T-helper 2 cell treated with Interferon-gamma antibody and Interleukin-4, amounts not matched to agents 100 ng/mL and 5 ng/mL, for 36 hours (primary cell): ENCODE data around the gene FHIT. TPM values are rescaled to one million over a fixed set of nuclear protein-coding genes. Genes with fewer than 3 reads are reported as not detected.
"Not testable (repeated sequence)": the region's sequence is repeated elsewhere in the genome, so short reads cannot be mapped to it uniquely, and the experiment has no call there.

Experiments
- intact Hi-C: fragments of 100-400 bp; cut with micrococcal nuclease; formaldehyde crosslinking; loops from one replicate; pipeline ENCODE4 v1.15.1; 2023
- total RNA-seq: library from RNA; stranded (reverse); gene quantifications from 2 replicates; pipeline ENCODE4 v1.2.3, GENCODE V29; 2022

FHIT gene
- total RNA-seq, 1 donor from 2014 or later: 40.4 TPM

- intact Hi-C loops: no loop called here
Measured at GRCh38 chr3:60948488-60948887, 302.8 kb downstream of the FHIT start.

GRCh38 chr3:60935709-60936108, 315.5 kb downstream of the FHIT start:
- intact Hi-C loops: no loop called here

GRCh38 chr3:60933824-60934223, 317.4 kb downstream of the FHIT start:
- intact Hi-C loops: no loop called here

- intact Hi-C loops: no loop called here
Measured at GRCh38 chr3:60932643-60933042, 318.6 kb downstream of the FHIT start.

GRCh38 chr3:60932170-60932569, 319.1 kb downstream of the FHIT start:
- intact Hi-C loops: no loop called here

GRCh38 chr3:60931452-60931851, 319.8 kb downstream of the FHIT start:
- intact Hi-C loops: no loop called here

GRCh38 chr3:60920519-60920918, 330.7 kb downstream of the FHIT start:
- intact Hi-C loops: no loop called here

GRCh38 chr3:60919296-60919695, 332.0 kb downstream of the FHIT start:
- intact Hi-C loops: no loop called here

- intact Hi-C loops: no loop called here
Measured at GRCh38 chr3:60917141-60917540, 334.1 kb downstream of the FHIT start.

GRCh38 chr3:60916546-60916945, 334.7 kb downstream of the FHIT start:
- intact Hi-C loops: no loop called here

GRCh38 chr3:60913474-60913873, 337.8 kb downstream of the FHIT start:
- intact Hi-C loops: no loop called here

GRCh38 chr3:60912876-60913275, 338.4 kb downstream of the FHIT start:
- intact Hi-C loops: no loop called here

GRCh38 chr3:60912142-60912541, 339.1 kb downstream of the FHIT start:
- intact Hi-C loops: no loop called here

GRCh38 chr3:60909526-60909925, 341.7 kb downstream of the FHIT start:
- intact Hi-C loops: no loop called here

GRCh38 chr3:60906283-60906682, 345.0 kb downstream of the FHIT start:
- intact Hi-C loops: no loop called here

- intact Hi-C loops: no loop called here
Measured at GRCh38 chr3:60898321-60898720, 352.9 kb downstream of the FHIT start.

GRCh38 chr3:60893946-60894345, 357.3 kb downstream of the FHIT start:
- intact Hi-C loops: no loop called here

- intact Hi-C loops: no loop called here
Measured at GRCh38 chr3:60890226-60890625, 361.0 kb downstream of the FHIT start.

GRCh38 chr3:60888952-60889351, 362.3 kb downstream of the FHIT start:
- intact Hi-C loops: not testable (repeated sequence)

GRCh38 chr3:60887574-60887973, 363.7 kb downstream of the FHIT start:
- intact Hi-C loops: no loop called here

- intact Hi-C loops: no loop called here
Measured at GRCh38 chr3:60886518-60886917, 364.7 kb downstream of the FHIT start.

GRCh38 chr3:60884005-60884404, 367.2 kb downstream of the FHIT start:
- intact Hi-C loops: no loop called here

- intact Hi-C loops: no loop called here
Measured at GRCh38 chr3:60877188-60877587, 374.1 kb downstream of the FHIT start.

GRCh38 chr3:60870396-60870795, 380.9 kb downstream of the FHIT start:
- intact Hi-C loops: no loop called here
